ENCODE results near the gene ODAD3. TPM values are rescaled to one million over a fixed set of nuclear protein-coding genes. Genes with fewer than 3 reads are reported as not detected.

Gene ODAD3
- total and polyA plus RNA-seq, 2 donors (not counting 1 experiment from before 2014, with no cell fraction given) = 0.18 to 0.62 TPM

Small RNA genes within 50 kb of the gene (small RNA-seq; reads per million reads assigned to genes)
- not detected for gene RF00019 (ENCODE audit: insufficient read length, low read depth, low replicate concordance)

Other genes with a start within 250 kb of the ODAD3 start
- 15.2 and 18.9 TPM in 2 replicates for gene KANK2, start 237.6 kb downstream of the ODAD3 start, total RNA-seq
- 0.54 and 0.92 TPM in 2 replicates for gene KANK2, start 237.6 kb downstream of the ODAD3 start, polyA plus RNA-seq
- gene ANGPTL8, start 195.5 kb downstream of the ODAD3 start, total RNA-seq = not detected in 2 replicates
- gene ANGPTL8, start 195.5 kb downstream of the ODAD3 start, polyA plus RNA-seq = not detected in 2 replicates
- gene DOCK6, start 172.6 kb downstream of the ODAD3 start, total RNA-seq = 11.9 and 14.8 TPM in 2 replicates
- 3.0 and 5.3 TPM in 2 replicates for gene DOCK6, start 172.6 kb downstream of the ODAD3 start, polyA plus RNA-seq
- gene TSPAN16, start 139.0 kb downstream of the ODAD3 start, total RNA-seq = not detected in 2 replicates
- gene TSPAN16, start 139.0 kb downstream of the ODAD3 start, polyA plus RNA-seq = not detected in 2 replicates
- gene RAB3D, start 95.5 kb downstream of the ODAD3 start, total RNA-seq = 8.9 TPM in 2 replicates
- gene RAB3D, start 95.5 kb downstream of the ODAD3 start, polyA plus RNA-seq = 5.3 and 5.4 TPM in 2 replicates
- gene TMEM205, start 88.9 kb downstream of the ODAD3 start, total RNA-seq = 48.5 and 53.4 TPM in 2 replicates
- gene TMEM205, start 88.9 kb downstream of the ODAD3 start, polyA plus RNA-seq = 130 and 152 TPM in 2 replicates
- gene CCDC159, start 88.6 kb downstream of the ODAD3 start, total RNA-seq = 56.0 and 57.5 TPM in 2 replicates
- gene CCDC159, start 88.6 kb downstream of the ODAD3 start, polyA plus RNA-seq = 128 and 146 TPM in 2 replicates
- gene PLPPR2, start 79.7 kb downstream of the ODAD3 start, total RNA-seq = 3.8 and 4.5 TPM in 2 replicates
- 11.1 and 11.5 TPM in 2 replicates for gene PLPPR2, start 79.7 kb downstream of the ODAD3 start, polyA plus RNA-seq
- 5.0 TPM in 2 replicates for gene SWSAP1, start 60.5 kb downstream of the ODAD3 start, total RNA-seq
- gene SWSAP1, start 60.5 kb downstream of the ODAD3 start, polyA plus RNA-seq = 6.4 and 7.6 TPM in 2 replicates
- 6.4 and 9.4 TPM in 2 replicates for gene EPOR, start 50.8 kb downstream of the ODAD3 start, total RNA-seq
- 12.7 and 13.8 TPM in 2 replicates for gene EPOR, start 50.8 kb downstream of the ODAD3 start, polyA plus RNA-seq
- 0.54 and 0.78 TPM in 2 replicates for gene RGL3, start 15.8 kb downstream of the ODAD3 start, total RNA-seq
- gene RGL3, start 15.8 kb downstream of the ODAD3 start, polyA plus RNA-seq = 2.8 and 3.5 TPM in 2 replicates
- gene PRKCSH, start 514 bp upstream of the ODAD3 start, total RNA-seq = 364 and 402 TPM in 2 replicates
- 259 and 336 TPM in 2 replicates for gene PRKCSH, start 514 bp upstream of the ODAD3 start, polyA plus RNA-seq
- not detected in 2 replicates for gene ELAVL3, start 45.9 kb upstream of the ODAD3 start, total RNA-seq
- gene ELAVL3, start 45.9 kb upstream of the ODAD3 start, polyA plus RNA-seq = 0.01 TPM in 1 of 2 replicates, not detected in the other
- 24.2 and 28.0 TPM in 2 replicates for gene ZNF653, start 70.7 kb upstream of the ODAD3 start, total RNA-seq
- 17.4 and 26.2 TPM in 2 replicates for gene ZNF653, start 70.7 kb upstream of the ODAD3 start, polyA plus RNA-seq
- gene ECSIT, start 94.0 kb upstream of the ODAD3 start, total RNA-seq = 45.6 and 56.7 TPM in 2 replicates
- gene ECSIT, start 94.0 kb upstream of the ODAD3 start, polyA plus RNA-seq = 57.8 and 63.1 TPM in 2 replicates
- gene CNN1, start 103.7 kb upstream of the ODAD3 start, total RNA-seq = not detected in 2 replicates
- not detected in 2 replicates for gene CNN1, start 103.7 kb upstream of the ODAD3 start, polyA plus RNA-seq
- 69.5 and 70.9 TPM in 2 replicates for gene ELOF1, start 124.1 kb upstream of the ODAD3 start, total RNA-seq
- 64.1 and 76.2 TPM in 2 replicates for gene ELOF1, start 124.1 kb upstream of the ODAD3 start, polyA plus RNA-seq
- gene ACP5, start 142.5 kb upstream of the ODAD3 start, total RNA-seq = 151 and 158 TPM in 2 replicates
- gene ACP5, start 142.5 kb upstream of the ODAD3 start, polyA plus RNA-seq = 152 and 169 TPM in 2 replicates
- gene ZNF627, start 162.4 kb upstream of the ODAD3 start, total RNA-seq = 24.7 and 26.2 TPM in 2 replicates
- gene ZNF627, start 162.4 kb upstream of the ODAD3 start, polyA plus RNA-seq = 8.8 and 9.6 TPM in 2 replicates